Right lobe of liver (tissue), 4 donors: Measurements from ENCODE around the gene TSPAN18.

Experiments
- CTCF ChIP-seq, 4 donors: fragments of 200-600 bp in 3 of 4; fragments of 450-650 bp in 1 of 4; IDR thresholded peaks; one replicate each; pipeline versions ENCODE4 v1.5.1 to v1.8.0; 2016 to 2022; ENCODE audit warnings: antibody characterized with exemption in 4 of 4, mild to moderate bottlenecking in 2 of 4
- POLR2A ChIP-seq: fragments of 450-650 bp; IDR thresholded peaks from one replicate; pipeline ENCODE4 v1.6.1; 2017; ENCODE audit warnings: antibody characterized with exemption, mild to moderate bottlenecking
- donor health status: DM: no; HTN: no; CAD: no.
- donor health status: DM: no; HTN: no; CAD: no.
- donor health status: DM: no; HTN: yes; CAD: no.

- TF ChIP-seq CTCF (IDR thresholded peaks at IDR 0.05) (no peak), POLR2A (no peak)
Measured at GRCh38 chr11:44852159-44852747, 125.5 kb downstream of the TSPAN18 start.
